ENCODE measurements around the gene WNT3A. TPM values are rescaled to one million over a fixed set of nuclear protein-coding genes. Genes with fewer than 3 reads are reported as not detected.

WNT3A gene
- total RNA-seq (2014; rRNA removed) (1.0 and 1.5 TPM in 2 replicates), Bru-seq, nascent RNA (percentile 20 among the genes with signal in this experiment), BruChase-seq, experiment 1, labeled RNA remaining after a 6-hour chase (percentile 13 among the genes with signal in this experiment), BruChase-seq, experiment 2, labeled RNA remaining after a 2-hour chase (percentile 13 among the genes with signal in this experiment)
- long read RNA-seq, result 0 reads

DNA sequence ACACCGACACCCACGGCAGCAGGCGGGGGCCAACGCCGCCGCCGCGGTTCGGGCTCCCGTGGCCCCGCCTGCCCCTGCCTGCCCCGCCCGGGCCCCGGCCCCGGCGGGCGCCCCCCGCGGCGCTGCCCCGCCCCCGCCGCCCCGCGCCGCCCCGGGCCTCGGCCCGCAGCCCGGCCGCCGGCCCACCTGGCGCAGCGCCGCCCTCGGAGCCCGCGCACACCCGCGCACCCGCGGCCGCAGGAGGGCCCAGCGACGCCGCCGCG lies at the start of gene WNT3A:
TSS of gene WNT3A (plus strand) at position 213 of the 263 bp plus-strand sequence. CDS start 131 bp downstream, outside the sequence.
- Histone ChIP-seq H3K36me3 (ENCODE audit: low read depth, low read length) (no peaks in the 10 kb centered on the region), H2AFZ (ENCODE audit: low read length) (peak within 1 kb of the TSS; percentile 80), H3K4me2 (ENCODE audit: low read length) (peak within 1 kb of the TSS; percentile 84), H3K27ac (ENCODE audit: low read length) (no peak within 1 kb of the TSS), H3K9ac (ENCODE audit: low read length) (no peak within 1 kb of the TSS), H3K9me3 (ENCODE audit: low read length) (no peaks in the 10 kb centered on the region), H3K9me2 (replicated peaks; ENCODE audit: low read length) (no peaks in the 10 kb centered on the region), H3K79me2 (ENCODE audit: low read length) (no peaks in the 10 kb centered on the region), H3F3A (ENCODE audit: low read length, unreplicated experiment) (no peaks in the 10 kb centered on the region), H4K20me1 (ENCODE audit: low read length) (no peaks in the 10 kb centered on the region), H3K4me3 (ENCODE audit: low read length) (peak within 1 kb of the TSS; percentile 62), H3K4me1 (ENCODE audit: insufficient read depth, low read length) (peaks cover 4% of the 10 kb centered on the region; the same call in 1 of the 2 replicates), H3K27me3 (ENCODE audit: low read length) (peaks cover 33% of the 10 kb centered on the region)
- no peak for DNase-seq
- ATAC-seq, result no peak
- BruUV-seq (replicated peaks), result no TSS peak
- intact Hi-C loops (cut with micrococcal nuclease), result no loop called here
- TF ChIP-seq CTCF (conservative IDR thresholded peaks at IDR 0.05; ENCODE audit: low read depth, low read length), result no peak
- TF ChIP-seq EZH2 (IDR thresholded peaks at IDR 0.05; ENCODE audit: low read length, unreplicated experiment), result no peak
- TF ChIP-seq EZH2phosphoT487 (IDR thresholded peaks at IDR 0.05; ENCODE audit: borderline replicate concordance, low read length), result no peak
- ChIA-PET POLR2A (ENCODE audit: unreplicated experiment) (no interaction called here), CTCF (interaction anchor here (0.6 kb wide), 1 partner anchor 1917 kb away, joined by 3 read pairs; no protein-coding TSS in a partner anchor)

- ChIA-PET CTCF (no interaction called here), POLR2A (ENCODE audit: unreplicated experiment) (no interaction called here)
- no peak for ATAC-seq
- Histone ChIP-seq H3K27me3 (ENCODE audit: low read length) (no peaks in the 10 kb centered on the region), H3K79me2 (ENCODE audit: low read length) (no peaks in the 10 kb centered on the region), H3K4me3 (ENCODE audit: low read length) (no peak overlapping the region), H3K9ac (ENCODE audit: low read length) (no peak overlapping the region), H4K20me1 (ENCODE audit: low read length) (no peaks in the 10 kb centered on the region), H3K4me2 (ENCODE audit: low read length) (no peak overlapping the region), H3F3A (ENCODE audit: low read length, unreplicated experiment) (no peaks in the 10 kb centered on the region), H3K9me2 (replicated peaks; ENCODE audit: low read length) (no peaks in the 10 kb centered on the region), H3K27ac (ENCODE audit: low read length) (no peak overlapping the region), H2AFZ (ENCODE audit: low read length) (no peak overlapping the region), H3K36me3 (ENCODE audit: low read depth, low read length) (no peaks in the 10 kb centered on the region), H3K9me3 (ENCODE audit: low read length) (peaks cover 11% of the 10 kb centered on the region), H3K4me1 (ENCODE audit: insufficient read depth, low read length) (peaks cover 5% of the 10 kb centered on the region)
- intact Hi-C loops (cut with micrococcal nuclease), result no loop called here
- no peak for DNase-seq
- BruUV-seq (replicated peaks), result no TSS peak
- TF ChIP-seq EZH2 (IDR thresholded peaks at IDR 0.05; ENCODE audit: low read length, unreplicated experiment), result no peak
- no peak for TF ChIP-seq EZH2phosphoT487 (IDR thresholded peaks at IDR 0.05; ENCODE audit: borderline replicate concordance, low read length)
These were observed 48.0 kb upstream of the WNT3A start for GRCh38 chr1:227958617-227959324.

- H3K9me2 ChIP-seq (replicated peaks; ENCODE audit: low read length), result no peaks in the 10 kb centered on the region
- TF ChIP-seq CTCF (conservative IDR thresholded peaks at IDR 0.05; ENCODE audit: low read depth, low read length) (no peak), EZH2phosphoT487 (IDR thresholded peaks at IDR 0.05; ENCODE audit: borderline replicate concordance, low read length) (no peak), EZH2 (IDR thresholded peaks at IDR 0.05; ENCODE audit: low read length, unreplicated experiment) (no peak)
- H3K9ac ChIP-seq (ENCODE audit: low read length), result no peak overlapping the region
- no peaks in the 10 kb centered on the region for H3K27me3 ChIP-seq (ENCODE audit: low read length)
- H3K4me3 ChIP-seq (ENCODE audit: low read length), result no peak overlapping the region
- H3K4me2 ChIP-seq (ENCODE audit: low read length), result no peak overlapping the region
- H3K36me3 ChIP-seq (ENCODE audit: low read depth, low read length), result no peaks in the 10 kb centered on the region
- no peak for DNase-seq
- no peaks in the 10 kb centered on the region for H4K20me1 ChIP-seq (ENCODE audit: low read length)
- no peak overlapping the region for H2AFZ ChIP-seq (ENCODE audit: low read length)
- H3K9me3 ChIP-seq (ENCODE audit: low read length), result peaks cover 11% of the 10 kb centered on the region
- no peak overlapping the region for H3K27ac ChIP-seq (ENCODE audit: low read length)
- intact Hi-C loops (cut with micrococcal nuclease), result no loop called here
- no TSS peak for BruUV-seq (replicated peaks)
- POLR2A ChIA-PET (ENCODE audit: unreplicated experiment), result no interaction called here
- no peaks in the 10 kb centered on the region for H3K79me2 ChIP-seq (ENCODE audit: low read length)
- no peak for ATAC-seq
- CTCF ChIA-PET, result no interaction called here
- H3K4me1 ChIP-seq (ENCODE audit: insufficient read depth, low read length), result no peaks in the 10 kb centered on the region
- no peaks in the 10 kb centered on the region for H3F3A ChIP-seq (ENCODE audit: low read length, unreplicated experiment)
These were observed 47.4 kb upstream of the WNT3A start for GRCh38 chr1:227959325-227959860.

Data from PC-3 (cell line).